HG02678 (cell line): ENCODE data around the gene GGTLC2.

Source experiments
- ATAC-seq: cut with Tn5 transposase; IDR thresholded peaks from one replicate; pipeline ENCODE4 v1.9.1; 2021; ENCODE audit warnings: mild to moderate bottlenecking, moderate library complexity; ENCODE audit not compliant: unreplicated experiment

The GGTLC2 gene

GRCh38 chr22:22667966-22668880, 23.8 kb downstream of the GGTLC2 start:
- no peak for ATAC-seq

GRCh38 chr22:22669093-22669492, 24.7 kb downstream of the GGTLC2 start:
- ATAC-seq: no peak

- ATAC-seq: no peak
These were observed 25.8 kb downstream of the GGTLC2 start for GRCh38 chr22:22670076-22670795.

GRCh38 chr22:22671506-22671905, 27.1 kb downstream of the GGTLC2 start:
- ATAC-seq: no peak

GRCh38 chr22:22673099-22673498, 28.7 kb downstream of the GGTLC2 start:
- no peak for ATAC-seq

GRCh38 chr22:22673628-22674027, 29.2 kb downstream of the GGTLC2 start:
- ATAC-seq: no peak

GRCh38 chr22:22674467-22674866, 30.1 kb downstream of the GGTLC2 start:
- no peak for ATAC-seq

- no peak for ATAC-seq
These were observed 34.6 kb downstream of the GGTLC2 start for GRCh38 chr22:22678970-22679369.

- ATAC-seq: no peak
These were observed 36.0 kb downstream of the GGTLC2 start for GRCh38 chr22:22680396-22680795.

GRCh38 chr22:22681221-22681739, 36.9 kb downstream of the GGTLC2 start:
- ATAC-seq: no peak

- no peak for ATAC-seq
These were observed 37.8 kb downstream of the GGTLC2 start for GRCh38 chr22:22682196-22682595.

GRCh38 chr22:22682807-22683667, 38.6 kb downstream of the GGTLC2 start:
- no peak for ATAC-seq

GRCh38 chr22:22683668-22684361, 39.4 kb downstream of the GGTLC2 start:
- ATAC-seq: no peak

GRCh38 chr22:22684580-22685561, 40.5 kb downstream of the GGTLC2 start:
- ATAC-seq: no peak

GRCh38 chr22:22685586-22685985, 41.2 kb downstream of the GGTLC2 start:
- no peak for ATAC-seq

GRCh38 chr22:22686202-22687115, 42.0 kb downstream of the GGTLC2 start:
- peak; percentile 73 for ATAC-seq

GRCh38 chr22:22687638-22688500, 43.5 kb downstream of the GGTLC2 start:
- ATAC-seq: no peak
